ENCODE data around the gene SLC25A18.
A peak's percentile ranks its signal among the peaks of the same experiment; 100 is the strongest.
"Not testable (repeated sequence)": the region's sequence is repeated elsewhere in the genome, so short reads cannot be mapped to it uniquely, and the experiment has no call there.

Gene SLC25A18

DNA sequence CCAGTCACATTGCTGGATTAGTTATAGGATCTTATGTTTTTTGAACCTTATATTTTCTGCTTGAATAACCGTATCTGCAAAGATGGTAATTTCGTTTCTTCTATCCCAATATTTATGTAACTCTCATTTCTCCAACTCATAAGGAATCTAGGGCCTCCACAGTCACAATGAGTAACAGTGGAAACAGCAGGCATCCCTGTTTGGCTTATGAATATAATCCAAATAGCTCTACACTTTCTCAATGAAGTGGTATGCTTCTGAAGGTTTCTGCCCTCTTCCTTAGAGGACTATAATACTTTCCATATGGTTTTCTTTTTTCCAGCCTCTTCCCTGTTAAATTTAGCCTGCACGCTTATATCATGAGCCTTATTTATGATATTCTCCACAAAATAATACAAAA lies 48.8 kb downstream of the SLC25A18 start:
- no peak for DNase-seq

DNA sequence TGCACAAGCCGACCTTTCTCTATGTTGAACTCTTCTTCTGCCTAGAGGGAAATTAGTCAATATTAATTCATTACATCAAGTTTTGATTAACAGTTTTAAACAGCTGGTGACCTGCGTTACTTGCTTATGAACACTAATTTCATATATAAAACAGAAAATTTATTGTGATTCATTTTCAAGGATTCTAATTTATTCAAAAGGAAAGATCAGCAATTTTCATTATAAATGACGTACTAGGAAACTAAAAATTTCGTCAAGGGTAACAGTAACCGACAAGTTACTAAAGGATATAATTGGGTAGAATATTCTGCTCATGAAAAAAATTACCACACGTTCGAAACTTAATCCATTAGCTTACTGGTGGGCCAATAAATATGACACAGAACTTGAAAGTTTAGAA lies 50.0 kb downstream of the SLC25A18 start:
- no peak for DNase-seq

GRCh38 chr22:17627961-17628405 lies 64.7 kb downstream of the SLC25A18 start:
- DNase-seq = no peak

DNA sequence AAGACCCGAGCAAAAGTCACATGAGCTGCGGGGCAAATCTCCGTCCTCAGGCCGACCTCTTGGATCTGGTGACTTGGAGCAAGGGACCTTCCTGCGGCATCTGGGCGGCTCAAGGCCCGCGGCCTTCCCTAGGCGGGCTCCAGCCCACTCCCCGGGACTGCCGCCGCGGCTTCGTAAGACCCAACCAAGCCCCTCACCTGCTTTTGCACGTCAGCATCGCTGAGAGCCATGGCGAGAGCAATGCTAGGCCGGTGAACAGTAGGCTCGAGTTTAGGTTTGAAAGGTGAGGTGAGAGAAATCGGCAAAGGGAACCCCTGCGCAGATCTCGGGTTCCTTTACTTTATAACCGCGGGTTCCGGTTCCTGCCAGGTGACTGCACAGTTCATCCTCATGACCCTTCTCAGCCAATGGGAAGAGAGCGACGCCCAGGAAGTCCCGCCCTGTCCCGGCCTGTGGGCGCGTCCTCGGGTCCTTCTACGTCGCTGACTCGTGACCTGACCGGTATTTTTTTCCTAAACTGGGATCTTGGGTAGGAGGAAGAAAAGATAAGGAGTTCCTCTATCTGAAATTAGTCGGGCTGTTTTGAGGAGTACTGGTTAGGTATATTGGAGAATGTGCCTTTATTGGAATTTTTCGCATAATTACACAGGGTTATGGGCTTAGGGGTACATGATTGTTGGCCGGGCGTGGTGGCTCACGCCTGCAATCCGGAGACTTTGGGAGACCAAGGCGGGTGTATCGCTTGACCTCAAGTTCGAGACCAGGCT lies 65.3 kb downstream of the SLC25A18 start, which contains the start of gene ATP6V1E1:
TSS of gene ATP6V1E1 (minus strand) at position 344 of the 767 bp plus-strand sequence. CDS start at position 230, 114 bp downstream.
- DNase-seq = peak; percentile 95

DNA sequence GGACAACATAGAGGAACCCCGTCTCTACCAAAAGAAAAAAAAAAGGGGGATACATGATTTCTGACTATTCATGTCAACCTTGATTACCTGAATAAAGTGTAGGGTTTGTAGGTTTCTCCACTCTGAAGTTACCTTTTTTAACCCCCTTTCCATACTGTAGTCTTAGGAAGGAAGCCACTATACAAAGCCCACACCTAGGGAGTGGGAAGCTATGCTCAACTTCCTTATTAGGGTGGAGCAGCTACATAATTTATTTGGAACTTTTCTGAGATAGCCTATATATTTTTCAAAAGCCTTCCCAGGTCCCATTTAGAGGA lies 65.8 kb downstream of the SLC25A18 start:
- DNase-seq = no peak

- DNase-seq = no peak
These were observed 66.3 kb downstream of the SLC25A18 start for GRCh38 chr22:17629641-17630040.

DNA sequence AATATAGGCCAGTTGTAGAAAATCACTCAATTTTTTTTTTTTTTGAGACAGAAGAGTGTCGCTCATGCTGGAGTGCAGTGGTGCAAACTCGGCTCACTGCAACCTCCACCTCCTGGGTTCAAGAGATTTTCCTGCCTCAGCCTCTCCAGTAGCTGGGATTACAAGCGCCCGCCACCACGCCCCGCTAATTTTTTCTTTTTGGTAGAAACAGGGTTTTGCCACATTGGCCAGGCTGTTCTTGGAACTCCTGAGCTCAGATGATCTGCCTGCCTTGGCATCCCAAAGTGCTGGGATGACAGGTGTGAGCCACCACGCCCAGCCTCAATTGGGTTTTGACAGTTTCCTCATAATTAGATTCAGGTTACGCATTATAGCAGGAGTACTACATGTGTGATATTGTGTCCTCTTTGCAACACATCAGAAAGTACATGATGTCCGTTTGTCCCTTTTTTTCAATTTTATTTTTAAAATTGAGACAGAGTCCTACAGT lies 67.8 kb downstream of the SLC25A18 start:
- no peak for DNase-seq

DNA sequence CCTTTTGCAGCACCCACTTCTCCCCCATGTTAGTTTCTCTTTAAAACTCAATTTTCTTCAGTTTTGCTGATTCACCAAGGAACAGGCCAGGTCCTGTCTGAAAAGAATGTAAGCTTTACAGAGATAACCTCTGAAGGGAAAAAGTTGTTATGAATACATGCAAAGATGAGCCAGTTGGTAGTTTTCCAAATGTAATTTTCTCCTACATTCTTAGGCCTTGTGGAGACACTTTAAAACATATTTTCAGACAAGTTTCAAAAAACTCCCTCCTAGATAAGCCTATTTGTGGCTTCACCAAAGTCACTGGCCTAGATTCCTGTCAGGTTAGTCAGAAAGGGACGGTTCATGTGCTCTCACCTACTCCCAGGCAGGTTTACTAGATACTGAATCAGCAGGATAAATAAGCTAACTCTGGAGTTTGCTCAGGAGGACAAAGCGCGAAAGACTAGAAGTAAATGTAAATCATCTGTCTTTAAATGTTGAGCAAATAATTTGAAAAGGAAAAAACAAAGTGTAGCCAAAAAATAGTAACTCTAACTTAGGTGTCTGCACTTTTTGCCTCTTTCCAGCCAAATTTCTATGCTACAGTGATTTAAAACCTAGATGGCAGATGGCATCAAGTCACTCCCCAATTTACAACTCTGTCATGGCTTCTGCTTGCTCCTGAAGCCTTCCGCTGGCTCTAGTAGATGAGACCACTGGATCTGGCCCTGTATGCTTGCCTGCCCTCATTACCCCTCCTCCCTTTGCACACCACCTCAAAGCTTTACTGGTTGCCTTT lies 70.1 kb downstream of the SLC25A18 start:
- no peak for DNase-seq

- DNase-seq = no peak
These were observed 70.7 kb downstream of the SLC25A18 start for GRCh38 chr22:17633998-17634323.

GRCh38 chr22:17634696-17635095 lies 71.4 kb downstream of the SLC25A18 start:
- no peak for DNase-seq

- DNase-seq = not testable (repeated sequence)
These were observed 73.6 kb downstream of the SLC25A18 start for GRCh38 chr22:17636850-17637249.

GRCh38 chr22:17637490-17638181 lies 74.3 kb downstream of the SLC25A18 start:
- DNase-seq = no peak

- DNase-seq = no peak
These were observed 74.8 kb downstream of the SLC25A18 start for GRCh38 chr22:17638182-17638431.

DNA sequence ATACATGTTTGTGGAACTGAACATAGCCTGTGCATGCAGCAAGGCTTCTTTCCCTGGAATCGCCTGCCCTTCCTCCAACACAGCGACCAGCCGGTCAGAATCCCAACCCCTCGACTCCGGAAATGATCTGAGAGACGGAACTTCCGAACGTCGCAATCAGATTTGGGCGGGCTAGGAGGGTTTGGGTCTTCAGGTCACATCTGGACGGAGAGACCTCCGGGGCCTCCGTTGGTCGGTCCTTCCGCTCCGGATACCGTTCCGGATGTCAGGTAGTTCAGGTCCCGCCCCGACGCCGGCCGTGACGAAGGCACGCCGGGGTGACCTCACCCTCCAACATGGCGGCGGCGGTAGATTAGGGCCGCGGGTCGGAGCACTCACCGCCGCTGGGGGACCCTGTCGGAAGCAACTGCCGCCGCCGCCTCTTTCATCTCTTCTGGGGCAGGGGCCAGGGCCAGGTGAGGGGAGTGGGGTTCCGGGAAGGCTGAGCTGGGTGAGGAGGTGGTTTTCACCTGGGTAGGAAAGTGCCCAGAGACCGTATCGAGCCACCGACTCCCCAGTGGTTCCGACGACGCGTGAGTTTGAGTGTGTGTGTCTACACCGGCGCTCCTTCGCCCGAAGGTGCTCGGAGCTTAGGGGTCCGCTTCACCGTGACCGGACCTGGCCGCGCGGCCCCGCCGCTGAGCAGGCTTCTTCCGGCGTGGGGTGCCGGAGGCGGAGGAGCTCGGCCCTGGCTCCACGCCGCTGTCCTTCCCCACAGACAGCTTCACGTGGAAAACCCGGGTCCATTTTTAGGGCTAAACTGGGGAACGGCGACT lies 75.3 kb downstream of the SLC25A18 start, which contains the start of gene BCL2L13:
TSS of gene BCL2L13 (plus strand) at position 326 of the 815 bp plus-strand sequence. CDS start 16,955 bp downstream, outside the sequence.
- DNase-seq = peak; percentile 89

- no peak for DNase-seq
These were observed 76.0 kb downstream of the SLC25A18 start for GRCh38 chr22:17639247-17639741.
